ENCODE data around the gene PKHD1.

Gene PKHD1

GRCh38 chr6:51675922-51676275 is 411.5 kb downstream of the PKHD1 start:
- no peak for DNase-seq

DNA sequence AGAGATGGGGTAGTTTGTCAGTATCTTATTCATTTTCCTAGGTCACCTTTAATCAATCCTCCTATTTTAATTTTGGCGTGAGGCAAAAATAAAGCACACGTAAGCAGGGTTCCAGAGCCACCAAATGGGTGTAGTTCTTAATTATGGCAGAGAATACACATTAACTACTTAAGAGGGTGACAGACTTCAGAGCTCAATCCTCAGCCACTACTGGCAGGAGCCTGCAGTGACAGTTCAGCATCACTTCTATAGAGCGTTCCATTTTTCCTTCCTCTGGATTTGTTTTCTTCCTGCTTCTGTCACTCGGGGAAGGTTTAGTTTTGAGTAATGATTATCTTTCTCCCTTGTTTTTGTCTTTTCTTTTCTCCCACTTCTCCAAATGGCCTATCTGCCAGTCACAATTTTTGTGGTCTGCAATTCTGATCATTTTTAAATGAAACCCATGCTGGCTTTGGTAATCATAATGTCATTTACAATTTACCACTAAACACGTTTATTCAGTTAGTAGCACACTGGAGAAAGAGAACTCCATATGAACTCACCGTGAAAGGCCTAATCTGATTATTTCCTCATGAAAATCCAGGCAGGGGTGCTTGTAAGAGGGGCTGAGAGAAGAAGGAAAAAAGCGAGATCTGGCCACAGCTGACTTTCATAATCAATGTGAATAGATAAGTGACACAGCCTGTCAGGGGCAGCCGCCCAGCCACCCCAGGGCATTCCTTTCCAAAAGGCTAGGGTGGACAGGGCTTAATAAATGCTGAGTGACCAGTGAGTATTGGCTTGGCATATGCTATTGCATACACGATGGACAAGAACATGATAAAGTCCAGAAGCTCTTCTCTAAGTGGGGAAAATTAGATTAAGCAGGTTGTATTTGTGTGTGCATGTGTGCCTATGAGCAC is 412.1 kb downstream of the PKHD1 start:
- no peak for DNase-seq

- no peak for DNase-seq
Measured at GRCh38 chr6:51663525-51663924, 423.9 kb downstream of the PKHD1 start.

GRCh38 chr6:51660767-51661166 is 426.6 kb downstream of the PKHD1 start:
- no peak for DNase-seq

DNA sequence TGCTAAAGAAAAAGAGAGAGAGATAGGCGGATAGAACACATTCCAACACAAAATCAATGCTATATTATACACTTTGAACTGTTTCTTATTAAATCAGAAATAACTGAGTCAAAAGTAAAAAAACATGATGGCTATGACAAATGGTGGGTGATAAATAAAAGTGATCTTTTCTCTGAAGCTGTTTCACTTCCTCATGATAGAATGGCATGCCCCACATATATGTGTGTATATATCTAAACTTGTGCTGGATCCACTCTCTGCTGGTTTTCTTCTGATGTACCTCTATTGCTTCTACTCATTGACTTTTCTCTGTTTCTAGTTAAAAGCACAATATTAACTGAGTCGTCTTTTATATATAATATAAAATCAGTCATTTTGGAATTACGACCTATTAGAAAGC is 429.9 kb downstream of the PKHD1 start:
- DNase-seq, result no peak

- DNase-seq, result no peak
Measured at GRCh38 chr6:51655517-51655916, 431.9 kb downstream of the PKHD1 start.

DNA sequence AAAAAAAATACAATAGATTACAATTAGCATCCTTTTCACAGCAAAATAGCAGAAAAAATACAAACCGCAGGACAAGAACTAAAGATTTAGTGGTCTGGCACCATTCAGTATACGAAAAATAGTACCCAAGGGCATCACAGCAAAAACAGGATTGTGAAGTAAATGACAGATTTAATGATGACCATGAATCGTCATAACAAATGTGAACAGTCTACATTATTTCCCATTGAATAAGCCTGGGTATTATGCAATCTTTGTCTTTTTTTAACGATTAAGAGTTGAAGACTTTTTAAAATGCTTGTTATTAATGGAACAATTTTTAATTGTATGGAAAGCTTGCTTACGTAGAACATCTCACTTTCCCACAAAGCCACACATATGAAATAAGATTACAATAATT is 432.8 kb downstream of the PKHD1 start:
- no peak for DNase-seq

DNA sequence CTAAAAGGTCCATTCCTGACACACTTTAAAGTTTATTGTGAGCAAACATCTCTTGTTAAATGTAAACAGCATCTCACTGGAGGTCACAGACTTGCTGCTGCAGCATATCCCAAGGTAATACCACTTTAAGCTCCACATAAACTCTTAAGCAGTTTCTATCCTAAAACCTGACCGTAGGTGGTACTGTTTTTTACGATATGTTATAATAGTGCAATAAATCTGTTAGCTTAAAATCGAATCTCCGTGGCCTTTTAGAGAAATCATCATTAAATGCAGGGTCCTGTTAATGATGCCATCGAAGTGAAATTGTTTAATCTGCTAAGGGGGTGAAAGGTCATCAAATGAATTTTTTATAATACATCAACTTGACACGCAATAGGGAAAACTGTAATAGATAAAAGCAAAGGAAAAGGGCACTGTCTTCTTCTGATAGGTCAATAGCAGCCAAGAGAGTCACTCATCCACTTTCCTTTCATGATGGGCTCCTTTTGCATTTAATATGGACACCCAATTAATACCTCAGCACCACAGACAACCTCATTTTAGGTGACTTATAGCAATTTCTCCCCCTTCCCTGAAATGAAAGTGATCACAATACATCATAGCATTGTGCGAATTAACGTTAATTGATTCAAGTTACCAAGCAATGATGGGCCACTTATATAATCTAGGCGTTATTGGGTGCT is 436.1 kb downstream of the PKHD1 start:
- DNase-seq, result no peak

DNA sequence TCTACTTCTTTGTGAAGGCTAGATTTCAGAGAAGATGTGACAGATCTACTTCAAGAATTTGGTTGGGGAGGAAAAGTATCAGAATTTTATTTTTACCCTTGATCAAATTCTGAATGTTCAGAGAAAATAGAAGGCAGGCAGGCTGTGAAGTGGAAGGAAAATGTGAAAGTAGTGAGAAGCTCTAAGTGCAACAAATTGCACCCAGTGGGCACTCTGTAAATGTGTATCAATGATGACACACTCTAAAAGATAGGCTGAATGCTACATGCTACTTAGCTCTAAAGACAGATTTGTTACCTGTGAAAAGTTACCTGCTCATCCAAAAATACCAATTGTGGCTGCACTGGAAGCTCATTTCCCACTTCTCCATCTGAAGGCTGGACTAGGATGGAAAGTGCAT is 438.6 kb downstream of the PKHD1 start:
- DNase-seq, result no peak

GRCh38 chr6:51648236-51648635 is 439.2 kb downstream of the PKHD1 start:
- DNase-seq, result no peak

GRCh38 chr6:51644426-51644825 is 443.0 kb downstream of the PKHD1 start:
- no peak for DNase-seq

DNA sequence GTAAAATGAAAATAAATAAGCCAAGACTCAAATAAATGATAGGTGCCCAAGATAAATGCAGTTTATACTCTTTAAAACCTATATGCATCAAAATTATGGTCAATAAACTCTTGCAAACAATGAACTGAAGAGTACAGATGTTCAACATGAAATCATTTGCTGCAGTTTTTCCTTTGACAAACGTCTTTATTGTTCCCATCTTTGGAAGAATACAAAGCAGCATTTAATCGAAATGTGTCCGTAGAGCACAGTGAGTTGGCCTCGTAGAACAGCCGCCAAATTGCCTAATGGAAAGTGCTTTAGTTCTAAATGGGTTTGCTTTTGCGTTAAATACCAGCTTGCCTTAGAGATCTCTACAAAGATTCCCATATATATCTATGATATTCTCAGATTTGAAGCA is 447.4 kb downstream of the PKHD1 start:
- DNase-seq, result no peak

DNA sequence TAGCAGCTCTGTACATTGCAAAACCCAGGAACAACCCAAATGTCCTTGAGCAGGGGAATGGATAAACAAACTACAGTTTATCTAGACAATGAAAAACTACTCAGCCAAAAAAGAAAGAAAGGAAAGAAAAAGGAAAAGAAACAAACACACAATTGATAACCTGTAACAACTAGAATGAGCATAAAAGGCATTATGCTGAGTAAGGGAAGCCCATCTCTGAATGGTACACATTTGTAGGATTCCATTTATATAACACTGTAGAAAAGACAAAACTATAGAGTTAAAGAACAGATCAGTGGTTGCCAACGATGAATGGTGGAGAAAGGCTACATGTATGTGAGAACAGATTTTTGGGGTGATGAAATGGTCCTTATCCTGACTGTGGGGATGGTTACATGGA is 454.0 kb downstream of the PKHD1 start:
- no peak for DNase-seq

GRCh38 chr6:51630011-51630410 is 457.4 kb downstream of the PKHD1 start:
- DNase-seq, result no peak

- no peak for DNase-seq
Measured at GRCh38 chr6:51626391-51626790, 461.0 kb downstream of the PKHD1 start.

DNA sequence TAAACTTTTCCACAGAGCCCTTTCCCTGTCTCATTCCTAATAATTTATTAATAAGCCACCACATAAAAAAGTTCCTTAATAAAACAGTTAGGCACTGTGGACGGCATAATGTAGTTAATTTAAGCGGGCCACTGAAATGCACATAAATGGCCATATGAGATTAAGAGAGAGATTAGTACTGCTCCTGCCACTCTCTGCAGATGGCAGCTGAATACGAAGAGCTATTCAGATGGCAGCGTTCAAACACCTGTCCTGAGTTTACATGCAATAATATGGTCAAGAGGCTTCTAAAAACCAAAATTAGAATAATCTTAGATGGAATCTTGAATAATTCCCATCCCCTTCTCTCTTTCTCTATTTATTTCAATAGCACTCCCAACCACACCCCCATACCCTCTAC is 461.8 kb downstream of the PKHD1 start:
- DNase-seq, result no peak

- no peak for DNase-seq
Measured at GRCh38 chr6:51620971-51621370, 466.4 kb downstream of the PKHD1 start.

- no peak for DNase-seq
Measured at GRCh38 chr6:51619042-51619799, 468.2 kb downstream of the PKHD1 start.

- no peak for DNase-seq
Measured at GRCh38 chr6:51618563-51618962, 468.9 kb downstream of the PKHD1 start.

DNA sequence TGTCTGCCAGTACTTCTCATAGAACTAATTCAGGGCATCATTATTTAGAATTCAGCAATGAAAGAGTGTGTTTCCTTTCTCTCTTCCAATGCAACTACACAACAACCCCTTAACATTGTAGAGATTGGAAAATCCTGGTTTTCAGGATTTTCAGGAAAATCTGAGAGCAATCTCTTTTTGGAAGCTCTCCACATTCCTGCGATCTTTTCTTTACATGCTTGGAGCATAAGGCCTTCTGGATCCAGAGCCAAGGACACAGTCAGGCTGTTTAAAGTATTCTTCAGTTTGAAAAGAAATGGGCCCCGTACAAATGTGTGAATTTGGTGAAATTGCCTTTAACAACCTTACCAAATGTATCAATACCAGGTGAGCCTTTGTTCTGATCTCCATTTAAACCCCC is 469.7 kb downstream of the PKHD1 start:
- no peak for DNase-seq

GRCh38 chr6:51616243-51616642 is 471.2 kb downstream of the PKHD1 start:
- DNase-seq, result no peak

DNA sequence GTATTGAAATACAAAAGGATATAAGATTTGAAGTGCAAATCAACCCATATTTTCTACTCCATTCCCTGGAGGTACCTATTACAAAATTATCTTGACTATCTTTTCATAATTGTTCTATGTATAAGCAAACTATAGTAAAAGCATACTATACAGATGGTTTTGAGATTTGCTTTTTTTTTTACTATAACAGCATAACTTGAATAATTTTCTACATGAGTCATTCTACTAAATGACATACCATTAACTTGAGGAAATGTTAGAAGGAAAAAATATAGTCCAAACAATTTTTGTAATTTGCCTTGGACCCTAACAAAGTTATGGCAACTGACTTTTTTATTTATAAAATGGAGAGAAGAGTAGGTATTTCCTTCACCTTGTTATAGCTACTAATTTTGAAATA is 472.7 kb downstream of the PKHD1 start:
- DNase-seq, result no peak

- DNase-seq, result no peak
Measured at GRCh38 chr6:51613558-51613957, 473.9 kb downstream of the PKHD1 start.

- DNase-seq, result no peak
Measured at GRCh38 chr6:51608932-51609331, 478.5 kb downstream of the PKHD1 start.

Data from T-helper 2 cell (primary cell).